ENCODE measurements around the gene EIPR1. TPM values are rescaled to one million over a fixed set of nuclear protein-coding genes. Genes with fewer than 3 reads are reported as not detected.

Gene EIPR1
- polyA plus RNA-seq, 2 of the 4 experiments (the other 2 are of a cell fraction), result 55.0 to 65.0 TPM

GRCh38 chr2:3249476-3249962 lies 128.1 kb downstream of the EIPR1 start:
- no peak overlapping the region for H3K4me3 ChIP-seq
- no peak for FAIRE-seq
- no peak for DNase-seq (ENCODE audit: low read depth in 1 of 2, low spot score in 1 of 2)
- peaks cover 31% of the 10 kb centered on the region for H3K9me3 ChIP-seq
- H3K4me2 ChIP-seq, result no peak overlapping the region
- ChIA-PET POLR2A (no interaction called here), CTCF (interaction anchor here (1.1 to 1.9 kb wide), 2 partner anchors 12 to 54 kb away, joined by 3 to 7 read pairs; no protein-coding TSS in a partner anchor)
- no peak for TF ChIP-seq HOXB5 (CRISPR knock-in tag; IDR thresholded peaks at IDR 0.05)
- TF ChIP-seq RFX5 (IDR thresholded peaks at IDR 0.05), result no peak
- TF ChIP-seq HES2 (IDR thresholded peaks at IDR 0.05), result no peak
- no peak for TF ChIP-seq HOXB13 (CRISPR knock-in tag; IDR thresholded peaks at IDR 0.05; ENCODE audit: low read depth)
- no peak for TF ChIP-seq FOSB (CRISPR knock-in tag; IDR thresholded peaks at IDR 0.05)
- no peak for TF ChIP-seq ZNF302 (CRISPR knock-in tag; IDR thresholded peaks at IDR 0.05)
- no peak for TF ChIP-seq RARB (CRISPR knock-in tag; IDR thresholded peaks at IDR 0.05)
- no peak for TF ChIP-seq HMGXB4 (CRISPR knock-in tag; IDR thresholded peaks at IDR 0.05; ENCODE audit: borderline replicate concordance)
- TF ChIP-seq RNF2 (IDR thresholded peaks at IDR 0.05; ENCODE audit: borderline replicate concordance, low read depth), result no peak
- no peak for TF ChIP-seq CTCF (IDR thresholded peaks at IDR 0.05)
- TF ChIP-seq TFCP2L1 (CRISPR knock-in tag; IDR thresholded peaks at IDR 0.05), result no peak
- no peak for TF ChIP-seq MYC (IDR thresholded peaks at IDR 0.05; ENCODE audit: borderline replicate concordance, low read length)
- no peak for TF ChIP-seq ATOH8 (CRISPR knock-in tag; IDR thresholded peaks at IDR 0.05; ENCODE audit: low read depth)
- TF ChIP-seq RAD21 (conservative IDR thresholded peaks at IDR 0.05 in 1 of 2, IDR thresholded peaks at IDR 0.05 in 1 of 2), result no peak
- TF ChIP-seq CHD2 (IDR thresholded peaks at IDR 0.05; ENCODE audit: low read length, partially characterized antibody), result no peak
- TF ChIP-seq MAX (IDR thresholded peaks at IDR 0.05), result no peak
- no peak for TF ChIP-seq MAFK (IDR thresholded peaks at IDR 0.05; ENCODE audit: partially characterized antibody)
- no peak for TF ChIP-seq REST (IDR thresholded peaks at IDR 0.05)
- TF ChIP-seq ELK1 (IDR thresholded peaks at IDR 0.05; ENCODE audit: low read depth, low read length), result no peak
- no peak for TF ChIP-seq ESRRA (IDR thresholded peaks at IDR 0.05; ENCODE audit: borderline replicate concordance, low read length)
- no peak overlapping the region for H3K27ac ChIP-seq
- ATAC-seq, result no peak
- H3K4me1 ChIP-seq, result no peaks in the 10 kb centered on the region
- 54% methylated on average over 2 of the region's 2 CpGs for WGBS (ENCODE audit: missing lambda C conversion rate)
